ENCODE results near the gene FN1.

- TF ChIP-seq EP300 (IDR thresholded peaks at IDR 0.05) (no peak), RFX5 (IDR thresholded peaks at IDR 0.05) (no peak), CTCF (IDR thresholded peaks at IDR 0.05) (no peak)
Measured at GRCh38 chr2:215332872-215333595, 102.8 kb downstream of the FN1 start.

Data from A549 (cell line).